MV-4-11 (cell line): ENCODE measurements around the gene PPP2R3A.
"Not testable (repeated sequence)": the region's sequence is repeated elsewhere in the genome, so short reads cannot be mapped to it uniquely, and the experiment has no call there.

ENCODE experiments used
- DNase-seq: peaks from one replicate; lab custom pipeline; 2025; lab: John Stamatoyannopoulos, UW

PPP2R3A gene

GRCh38 chr3:135965506-135966270, at the start of gene PPP2R3A:
Gene PPP2R3A (plus strand): TSS chr3:135965728. CDS start chr3:136001499, 35,771 bp downstream.
- DNase-seq: peak; percentile 42

GRCh38 chr3:135916310-135916709, 49.2 kb upstream of the PPP2R3A start:
- DNase-seq: no peak

- DNase-seq: no peak
Observed at GRCh38 chr3:135917076-135917475, 48.5 kb upstream of the PPP2R3A start.

GRCh38 chr3:135917927-135918597, 47.5 kb upstream of the PPP2R3A start:
- no peak for DNase-seq

- DNase-seq: no peak
Observed at GRCh38 chr3:135918600-135918999, 46.9 kb upstream of the PPP2R3A start.

- DNase-seq: no peak
Observed at GRCh38 chr3:135920275-135920674, 45.3 kb upstream of the PPP2R3A start.

- DNase-seq: no peak
Observed at GRCh38 chr3:135922903-135923250, 42.7 kb upstream of the PPP2R3A start.

GRCh38 chr3:135924506-135924905, 41.0 kb upstream of the PPP2R3A start:
- DNase-seq: no peak

- DNase-seq: no peak
Observed at GRCh38 chr3:135926664-135927063, 38.9 kb upstream of the PPP2R3A start.

- DNase-seq: no peak
Observed at GRCh38 chr3:135927155-135927554, 38.4 kb upstream of the PPP2R3A start.

GRCh38 chr3:135929670-135930069, 35.9 kb upstream of the PPP2R3A start:
- DNase-seq: no peak

GRCh38 chr3:135930255-135930654, 35.3 kb upstream of the PPP2R3A start:
- no peak for DNase-seq

- not testable (repeated sequence) for DNase-seq
Observed at GRCh38 chr3:135935171-135935570, 30.4 kb upstream of the PPP2R3A start.

- DNase-seq: peak; percentile 55
Observed at GRCh38 chr3:135937766-135938165, 27.8 kb upstream of the PPP2R3A start.

- no peak for DNase-seq
Observed at GRCh38 chr3:135944831-135945230, 20.7 kb upstream of the PPP2R3A start.

- no peak for DNase-seq
Observed at GRCh38 chr3:135950941-135951340, 14.6 kb upstream of the PPP2R3A start.

GRCh38 chr3:135964160-135964955, 1.2 kb upstream of the PPP2R3A start:
- DNase-seq: no peak

GRCh38 chr3:135965129-135965505, 411 bp upstream of the PPP2R3A start:
- DNase-seq: no peak

GRCh38 chr3:135966271-135966961, 888 bp downstream of the PPP2R3A start:
- DNase-seq: no peak

GRCh38 chr3:135966962-135967274, 1.4 kb downstream of the PPP2R3A start:
- no peak for DNase-seq

GRCh38 chr3:135967867-135968266, 2.3 kb downstream of the PPP2R3A start:
- no peak for DNase-seq

- peak; percentile 45 for DNase-seq
Observed at GRCh38 chr3:135970506-135971116, 5.1 kb downstream of the PPP2R3A start.
